K562 (cell line): ENCODE results near the gene TTLL3. TPM values are rescaled to one million over a fixed set of nuclear protein-coding genes. Genes with fewer than 3 reads are reported as not detected.
A peak's percentile ranks its signal among the peaks of the same experiment; 100 is the strongest.

Source experiments
- AFF4 ChIP-seq: sonication (generic); formaldehyde crosslinking; IDR thresholded peaks from 2 replicates; pipeline ENCODE4 v1.8.0; 2023; ENCODE audit warnings: mild to moderate bottlenecking, missing genetic modification reagents
- BRD4 ChIP-seq: fragments of 200-600 bp; sonication (generic); IDR thresholded peaks from 2 replicates; pipeline ENCODE4 v1.6.1; 2017; ENCODE audit warnings: inconsistent platforms
- CREBBP ChIP-seq: IDR thresholded peaks from one replicate; pipeline ENCODE4 v1.6.1; 2012; ENCODE audit warnings: low read depth, mild to moderate bottlenecking, control low read depth, inconsistent platforms, low read length
- EHMT2 ChIP-seq: fragments of 450-650 bp; IDR thresholded peaks from 2 replicates; pipeline ENCODE4 v1.6.1; 2018; ENCODE audit warnings: antibody characterized with exemption
- ESRRA ChIP-seq: fragments of 450-650 bp; IDR thresholded peaks from 2 replicates; pipeline ENCODE4 v1.6.1; 2014; ENCODE audit warnings: low read depth, mild to moderate bottlenecking, moderate library complexity, borderline replicate concordance
- KLF1 ChIP-seq: fragments of 450-650 bp; IDR thresholded peaks from 2 replicates; pipeline ENCODE4 v1.6.1; 2016; ENCODE audit warnings: missing genetic modification characterization, missing compliant biosample characterization
- PHF21A ChIP-seq: fragments of 450-650 bp; IDR thresholded peaks from 2 replicates; pipeline ENCODE4 v1.6.1; 2017; ENCODE audit warnings: low read depth, borderline replicate concordance
- RUNX1 ChIP-seq: sonication (generic); IDR thresholded peaks from 2 replicates; pipeline ENCODE4 v1.6.1; 2016; ENCODE audit warnings: antibody characterized with exemption, low read depth
- SNRNP70 ChIP-seq: fragments of 200-400 bp; formaldehyde crosslinking; optimal IDR thresholded peaks from 2 replicates; pipeline ENCODE3; 2017; ENCODE audit warnings: low read depth, low read length
- SPI1 ChIP-seq: IDR thresholded peaks from 2 replicates; pipeline ENCODE4 v1.6.1; 2011; ENCODE audit warnings: low read depth, low read length, control low read depth, borderline replicate concordance
- ZNF140 ChIP-seq: fragments of 250-450 bp; sonication (Bioruptor Pico); IDR thresholded peaks from 2 replicates; pipeline ENCODE4 v1.8.0; 2021; ENCODE audit warnings: moderate library complexity, mild to moderate bottlenecking, inconsistent platforms
- ZNF644 ChIP-seq: fragments of 200-800 bp; sonication (Bioruptor generic); IDR thresholded peaks from 2 replicates; pipeline ENCODE4 v1.6.1; 2016; ENCODE audit warnings: low read depth, missing genetic modification characterization, missing compliant biosample characterization
- ZNF764 ChIP-seq: fragments of 250-450 bp; sonication (Bioruptor Pico); IDR thresholded peaks from 2 replicates; pipeline ENCODE4 v1.4.0; 2020; ENCODE audit warnings: low read depth, mild to moderate bottlenecking, moderate library complexity
- ZZZ3 ChIP-seq: fragments of 450-650 bp; IDR thresholded peaks from 2 replicates; pipeline ENCODE4 v1.6.1; 2016; ENCODE audit warnings: antibody characterized with exemption, mild to moderate bottlenecking, moderate library complexity
- polyA plus RNA-seq, 8 experiments: library from polyadenylated mRNA; depleted of rRNA in 4 of 8; stranded (reverse) in 5 of 8; unstranded in 3 of 8; fragments of >200 nt; fragmentation: Nextera tagmentation in 2 of 8; fragmentation: Illumina TruSeq in 1 of 8; extraction: Ambion mirVana in 2 of 8; extraction: Trizol in 1 of 8; gene quantifications; 2 replicates each; pipeline versions ENCODE4 v1.2.1 to v1.2.3, GENCODE V29; 2011 to 2014; ENCODE audit warnings: inconsistent platforms in 1 of 8, missing spikeins in 1 of 8
- total RNA-seq, 7 experiments: library from RNA; depleted of rRNA in 6 of 7; stranded (reverse); fragments of >200 nt in 6 of 7; fragmentation: Illumina TruSeq in 2 of 7; extraction: Trizol in 2 of 7; gene quantifications; 2 replicates each; pipeline versions ENCODE4 v1.2.1 to v1.2.3, GENCODE V29; 2011 to 2021; ENCODE audit warnings: low replicate concordance in 1 of 7
- TF ChIP-seq, protein P1 (sequence below): fragments of 200-800 bp; sonication (Bioruptor generic); IDR thresholded peaks from 2 replicates; pipeline ENCODE4 v1.6.1; 2017; ENCODE audit warnings: missing genetic modification characterization, missing compliant biosample characterization
- TF ChIP-seq, protein P2 (sequence below): fragments of 250-450 bp; sonication (Bioruptor Pico); IDR thresholded peaks from 2 replicates; pipeline ENCODE4 v1.8.0; 2021; ENCODE audit warnings: moderate library complexity, mild to moderate bottlenecking, inconsistent platforms

TTLL3 gene
- total and polyA plus RNA-seq, 9 of the 15 experiments (the other 6 are each of a cell fraction or from before 2014, with no cell fraction given): 8.9 to 106 (median 33.2) TPM

GRCh38 chr3:9786825-9787669 lies 23.0 kb upstream of the TTLL3 start (continued):
- no peak for TF ChIP-seq PHF21A
- TF ChIP-seq, protein P1, sequence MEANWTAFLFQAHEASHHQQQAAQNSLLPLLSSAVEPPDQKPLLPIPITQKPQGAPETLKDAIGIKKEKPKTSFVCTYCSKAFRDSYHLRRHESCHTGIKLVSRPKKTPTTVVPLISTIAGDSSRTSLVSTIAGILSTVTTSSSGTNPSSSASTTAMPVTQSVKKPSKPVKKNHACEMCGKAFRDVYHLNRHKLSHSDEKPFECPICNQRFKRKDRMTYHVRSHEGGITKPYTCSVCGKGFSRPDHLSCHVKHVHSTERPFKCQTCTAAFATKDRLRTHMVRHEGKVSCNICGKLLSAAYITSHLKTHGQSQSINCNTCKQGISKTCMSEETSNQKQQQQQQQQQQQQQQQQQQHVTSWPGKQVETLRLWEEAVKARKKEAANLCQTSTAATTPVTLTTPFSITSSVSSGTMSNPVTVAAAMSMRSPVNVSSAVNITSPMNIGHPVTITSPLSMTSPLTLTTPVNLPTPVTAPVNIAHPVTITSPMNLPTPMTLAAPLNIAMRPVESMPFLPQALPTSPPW (CRISPR knock-in tag): 0 out of 2 replicates have a peak, but pooled peaks have one; percentile 6
- TF ChIP-seq BRD4: no peak
- no peak for TF ChIP-seq CREBBP
- peak; percentile 96 for TF ChIP-seq ZNF764 (CRISPR knock-in tag)
- TF ChIP-seq ZNF140: no peak
- TF ChIP-seq, protein P2, sequence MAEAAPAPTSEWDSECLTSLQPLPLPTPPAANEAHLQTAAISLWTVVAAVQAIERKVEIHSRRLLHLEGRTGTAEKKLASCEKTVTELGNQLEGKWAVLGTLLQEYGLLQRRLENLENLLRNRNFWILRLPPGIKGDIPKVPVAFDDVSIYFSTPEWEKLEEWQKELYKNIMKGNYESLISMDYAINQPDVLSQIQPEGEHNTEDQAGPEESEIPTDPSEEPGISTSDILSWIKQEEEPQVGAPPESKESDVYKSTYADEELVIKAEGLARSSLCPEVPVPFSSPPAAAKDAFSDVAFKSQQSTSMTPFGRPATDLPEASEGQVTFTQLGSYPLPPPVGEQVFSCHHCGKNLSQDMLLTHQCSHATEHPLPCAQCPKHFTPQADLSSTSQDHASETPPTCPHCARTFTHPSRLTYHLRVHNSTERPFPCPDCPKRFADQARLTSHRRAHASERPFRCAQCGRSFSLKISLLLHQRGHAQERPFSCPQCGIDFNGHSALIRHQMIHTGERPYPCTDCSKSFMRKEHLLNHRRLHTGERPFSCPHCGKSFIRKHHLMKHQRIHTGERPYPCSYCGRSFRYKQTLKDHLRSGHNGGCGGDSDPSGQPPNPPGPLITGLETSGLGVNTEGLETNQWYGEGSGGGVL (CRISPR knock-in tag): no peak
- no peak for TF ChIP-seq AFF4 (CRISPR knock-in tag)
- no peak for TF ChIP-seq KLF1 (tag)
- peak; percentile 30; the same call in 1 of the 2 replicates for TF ChIP-seq EHMT2
- no peak for TF ChIP-seq SNRNP70
- no peak for TF ChIP-seq ZZZ3
- no peak for TF ChIP-seq ESRRA
- no peak for TF ChIP-seq ZNF644 (tag)
- TF ChIP-seq SPI1: no peak
- no peak for TF ChIP-seq RUNX1
